Measurements from ENCODE around the gene PGM3. TPM values are rescaled to one million over a fixed set of nuclear protein-coding genes. Genes with fewer than 3 reads are reported as not detected.
"Not testable (repeated sequence)": the region's sequence is repeated elsewhere in the genome, so short reads cannot be mapped to it uniquely, and the experiment has no call there.

Gene PGM3
- total and polyA plus RNA-seq, 3 donors from 2014 or later, result 27.9 to 69.1 (median 36.3) TPM

DNA sequence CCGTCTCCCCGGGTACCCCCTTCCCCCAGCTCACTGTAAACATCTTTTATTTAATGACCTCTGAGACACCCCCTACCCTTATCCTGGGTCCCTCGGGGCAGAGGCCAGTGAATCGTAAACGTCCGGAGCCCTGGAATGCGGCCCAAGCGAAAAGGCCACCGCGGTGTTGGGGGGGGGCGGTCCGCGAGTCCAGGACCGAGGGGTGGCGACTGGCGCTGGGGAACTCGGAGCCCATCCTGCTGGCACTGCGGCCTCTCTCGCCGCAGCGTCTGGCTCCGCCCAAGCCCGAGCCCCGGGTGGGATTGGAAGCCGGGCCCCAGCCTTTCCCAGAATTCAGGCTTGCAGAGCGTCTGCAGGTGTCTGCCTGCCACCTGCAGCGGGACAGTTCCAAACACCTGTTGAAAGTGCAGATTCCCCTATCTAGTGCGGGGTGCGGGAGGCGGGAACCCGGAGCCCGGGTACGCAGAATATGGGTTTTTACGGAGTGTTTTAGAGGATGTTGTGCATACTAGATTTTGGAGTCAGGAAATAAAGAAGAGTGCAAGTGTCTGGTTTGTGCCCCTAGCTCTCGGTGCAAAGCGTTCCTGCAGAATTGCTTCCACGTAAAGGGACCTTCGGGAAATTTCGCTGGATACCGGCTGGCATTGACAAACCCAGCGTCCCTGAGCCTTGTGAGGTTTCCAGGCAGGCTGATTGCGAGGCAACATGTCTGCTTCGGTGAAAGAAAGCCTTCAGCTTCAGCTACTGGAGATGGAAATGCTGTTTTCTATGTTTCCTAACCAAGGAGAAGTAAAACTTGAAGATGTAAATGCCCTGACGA is 892 bp upstream of the PGM3 start:
- no peaks in the 10 kb centered on the region for H3K36me3 ChIP-seq (ENCODE audit: low read depth, missing control alignments)
- WGBS, 2 donors, result 1 to 2% methylated on average over 34 to 44 of the region's 44 CpGs
- intact Hi-C loops (cut with DNase I; ENCODE audit: low total_unique reads), result loop anchor here (10.0 kb wide), 1 partner anchor 129 kb away; the partner anchor contains the start of genes DOP1A and UBE3D
- no peaks in the 10 kb centered on the region for H3K9me3 ChIP-seq
- DNase-seq, result peak; percentile 48
- peak overlapping the region; percentile 89 to 95 for H3K27ac ChIP-seq
- peak overlapping the region; percentile 84 to 97 for H3K4me3 ChIP-seq
- H3K27me3 ChIP-seq, result no peaks in the 10 kb centered on the region
- no peak for TF ChIP-seq POLR2A (IDR thresholded peaks at IDR 0.05)
- TF ChIP-seq, protein P1, sequence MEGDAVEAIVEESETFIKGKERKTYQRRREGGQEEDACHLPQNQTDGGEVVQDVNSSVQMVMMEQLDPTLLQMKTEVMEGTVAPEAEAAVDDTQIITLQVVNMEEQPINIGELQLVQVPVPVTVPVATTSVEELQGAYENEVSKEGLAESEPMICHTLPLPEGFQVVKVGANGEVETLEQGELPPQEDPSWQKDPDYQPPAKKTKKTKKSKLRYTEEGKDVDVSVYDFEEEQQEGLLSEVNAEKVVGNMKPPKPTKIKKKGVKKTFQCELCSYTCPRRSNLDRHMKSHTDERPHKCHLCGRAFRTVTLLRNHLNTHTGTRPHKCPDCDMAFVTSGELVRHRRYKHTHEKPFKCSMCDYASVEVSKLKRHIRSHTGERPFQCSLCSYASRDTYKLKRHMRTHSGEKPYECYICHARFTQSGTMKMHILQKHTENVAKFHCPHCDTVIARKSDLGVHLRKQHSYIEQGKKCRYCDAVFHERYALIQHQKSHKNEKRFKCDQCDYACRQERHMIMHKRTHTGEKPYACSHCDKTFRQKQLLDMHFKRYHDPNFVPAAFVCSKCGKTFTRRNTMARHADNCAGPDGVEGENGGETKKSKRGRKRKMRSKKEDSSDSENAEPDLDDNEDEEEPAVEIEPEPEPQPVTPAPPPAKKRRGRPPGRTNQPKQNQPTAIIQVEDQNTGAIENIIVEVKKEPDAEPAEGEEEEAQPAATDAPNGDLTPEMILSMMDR (IDR thresholded peaks at IDR 0.05), result no peak
- H3K4me1 ChIP-seq, result peaks cover 13% of the 10 kb centered on the region

DNA sequence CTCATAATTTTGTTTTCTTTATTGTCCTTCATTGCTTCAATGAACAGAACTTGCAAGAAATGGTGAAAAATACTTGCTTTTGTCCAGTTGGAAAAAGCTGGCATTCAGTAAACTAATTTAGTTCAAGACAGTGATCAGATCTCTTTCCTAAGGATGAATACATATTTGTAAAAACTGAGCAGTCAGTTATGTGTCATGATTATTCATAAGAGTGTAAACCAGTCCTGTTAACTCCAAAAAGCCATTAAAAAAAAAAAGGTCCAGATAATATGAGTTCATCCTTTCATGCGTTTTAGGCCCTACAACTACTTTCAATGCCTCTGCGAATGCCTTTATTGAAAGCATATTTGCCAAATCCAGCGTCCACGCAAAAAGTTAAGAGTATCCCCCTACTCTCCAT is 609 bp downstream of the PGM3 start:
- Histone ChIP-seq H3K4me1 (peaks cover 13% of the 10 kb centered on the region), H3K27ac (peak overlapping the region; percentile 89 to 95), H3K4me3 (peak overlapping the region; percentile 84 to 97), H3K27me3 (no peaks in the 10 kb centered on the region), H3K9me3 (no peaks in the 10 kb centered on the region), H3K36me3 (ENCODE audit: low read depth, missing control alignments) (no peaks in the 10 kb centered on the region)
- intact Hi-C loops (cut with DNase I; ENCODE audit: low total_unique reads), result loop anchor here (10.0 kb wide), 1 partner anchor 128 kb away; the partner anchor contains the start of genes DOP1A and UBE3D
- 0 to 1% methylated on average over 4 of the region's 4 CpGs for WGBS, 2 donors
- DNase-seq, result no peak
- TF ChIP-seq, protein P1 (IDR thresholded peaks at IDR 0.05), result no peak
- TF ChIP-seq POLR2A (IDR thresholded peaks at IDR 0.05), result no peak

DNA sequence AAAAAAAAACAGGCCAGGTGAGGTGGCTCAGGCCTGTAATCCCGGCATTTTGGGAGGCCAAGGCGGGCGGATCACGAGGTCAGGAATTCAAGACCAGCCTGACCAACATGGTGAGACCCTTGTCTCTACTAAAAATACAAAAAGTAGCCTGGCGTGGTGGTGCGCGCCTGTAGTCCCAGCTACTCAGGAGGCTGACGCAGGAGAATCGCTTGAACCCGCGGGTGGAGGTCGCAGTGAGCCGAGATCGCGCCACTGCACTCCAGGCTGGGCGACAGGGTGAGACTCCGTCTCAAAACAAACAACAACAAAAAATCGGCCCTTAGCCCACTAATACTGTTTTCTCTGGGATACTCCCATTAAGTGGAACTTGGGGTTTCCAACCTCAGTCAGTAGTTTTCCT is 1.1 kb downstream of the PGM3 start:
- not testable (repeated sequence) for H3K36me3 ChIP-seq (ENCODE audit: low read depth, missing control alignments); DNase-seq; H3K9me3 ChIP-seq; H3K27ac ChIP-seq; H3K27me3 ChIP-seq
- Histone ChIP-seq H3K4me1 (peaks cover 13% of the 10 kb centered on the region), H3K4me3 (peak overlapping the region; percentile 84 to 97)
- intact Hi-C loops (cut with DNase I; ENCODE audit: low total_unique reads), result loop anchor here (10.0 kb wide), 1 partner anchor 127 kb away; the partner anchor contains the start of genes DOP1A and UBE3D
- WGBS, 2 donors, result 53 to 74% methylated on average over 18 of the region's 18 CpGs

DNA sequence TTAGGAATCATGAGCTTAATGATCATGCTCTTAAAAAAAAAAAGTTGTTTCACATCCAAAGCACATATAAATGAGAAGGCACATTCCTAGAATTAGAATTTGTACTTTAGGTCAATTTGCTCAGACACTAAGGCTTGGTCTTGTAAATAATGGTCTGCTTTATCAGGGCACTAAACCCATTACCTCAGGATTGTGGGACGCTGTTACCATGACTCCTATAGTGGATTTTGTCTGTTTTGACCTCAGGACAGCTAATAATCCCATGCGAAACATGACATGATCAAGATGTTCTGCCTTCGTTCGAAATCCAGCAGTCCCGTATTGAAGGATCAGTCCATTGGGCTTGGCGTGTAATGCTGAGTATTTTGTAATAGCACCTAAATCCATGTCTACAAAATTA is 2.4 kb downstream of the PGM3 start:
- Histone ChIP-seq H3K27me3 (no peaks in the 10 kb centered on the region), H3K27ac (no peak overlapping the region), H3K36me3 (ENCODE audit: low read depth, missing control alignments) (no peaks in the 10 kb centered on the region), H3K4me3 (no peak overlapping the region), H3K4me1 (peaks cover 13% of the 10 kb centered on the region), H3K9me3 (no peaks in the 10 kb centered on the region)
- intact Hi-C loops (cut with DNase I; ENCODE audit: low total_unique reads), result loop anchor here (10.0 kb wide), 1 partner anchor 126 kb away; the partner anchor contains the start of genes DOP1A and UBE3D
- 77 to 81% methylated on average over 6 of the region's 6 CpGs for WGBS, 2 donors
- no peak for DNase-seq
- TF ChIP-seq, protein P1 (IDR thresholded peaks at IDR 0.05), result no peak
- no peak for TF ChIP-seq POLR2A (IDR thresholded peaks at IDR 0.05)

DNA sequence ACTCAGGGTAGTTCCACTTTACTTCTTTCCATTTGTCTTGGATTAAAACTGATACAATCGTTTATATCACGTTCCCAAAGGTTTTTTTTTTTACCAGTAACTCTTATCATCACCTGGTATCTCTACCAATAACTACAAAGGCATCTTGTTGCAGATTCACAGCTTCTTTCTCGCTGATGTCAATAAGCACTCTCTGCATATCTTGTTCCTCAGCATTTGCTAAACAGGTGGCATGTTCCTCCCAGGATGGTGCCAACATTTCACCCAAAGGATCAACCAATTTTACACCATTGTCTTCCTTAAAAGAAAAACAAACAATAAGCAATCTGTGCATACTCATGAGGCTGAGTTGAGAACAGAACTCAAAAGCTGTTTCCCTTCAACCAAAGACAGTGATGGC is 4.6 kb downstream of the PGM3 start:
- H3K4me3 ChIP-seq, result no peak overlapping the region
- H3K27ac ChIP-seq, result no peak overlapping the region
- no peak for TF ChIP-seq POLR2A (IDR thresholded peaks at IDR 0.05)
- TF ChIP-seq, protein P1 (IDR thresholded peaks at IDR 0.05), result no peak
- 68% methylated on average over 3 of the region's 3 CpGs for WGBS, 2 donors
- no peaks in the 10 kb centered on the region for H3K27me3 ChIP-seq
- DNase-seq, result no peak
- H3K4me1 ChIP-seq, result no peaks in the 10 kb centered on the region
- no peaks in the 10 kb centered on the region for H3K36me3 ChIP-seq (ENCODE audit: low read depth, missing control alignments)
- no peaks in the 10 kb centered on the region for H3K9me3 ChIP-seq
- intact Hi-C loops (cut with DNase I; ENCODE audit: low total_unique reads), result no loop called here

All from testis (tissue), 3 donors.